Measurements from ENCODE around the gene NCOA7. TPM values are rescaled to one million over a fixed set of nuclear protein-coding genes. Genes with fewer than 3 reads are reported as not detected.

NCOA7 gene
- total and polyA plus RNA-seq, 10 of the 15 experiments (the other 5 are each of a cell fraction or from before 2014, with no cell fraction given), result 18.9 to 50.3 (median 34.2) TPM

DNA sequence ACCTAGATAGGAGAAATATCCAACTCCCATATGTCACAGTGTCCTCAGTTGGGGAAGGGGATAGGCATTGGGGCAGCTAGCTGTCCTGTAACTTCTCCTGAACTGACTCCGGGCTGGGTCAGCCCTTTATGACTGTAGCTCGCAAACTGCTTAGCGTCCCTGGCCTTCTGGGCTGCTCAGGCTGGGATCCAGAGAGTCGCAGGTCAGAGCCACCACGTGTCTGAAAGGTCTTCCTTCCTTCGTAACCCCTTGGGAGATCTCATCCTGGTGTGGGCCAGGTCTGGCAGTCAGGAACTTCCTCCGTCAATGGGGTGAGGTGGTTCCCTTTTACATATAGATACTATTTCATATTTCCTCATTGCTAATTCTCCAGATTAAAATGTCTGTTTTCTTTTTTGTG, 137.0 kb downstream of the NCOA7 start (continued):
- TF ChIP-seq, protein P1, sequence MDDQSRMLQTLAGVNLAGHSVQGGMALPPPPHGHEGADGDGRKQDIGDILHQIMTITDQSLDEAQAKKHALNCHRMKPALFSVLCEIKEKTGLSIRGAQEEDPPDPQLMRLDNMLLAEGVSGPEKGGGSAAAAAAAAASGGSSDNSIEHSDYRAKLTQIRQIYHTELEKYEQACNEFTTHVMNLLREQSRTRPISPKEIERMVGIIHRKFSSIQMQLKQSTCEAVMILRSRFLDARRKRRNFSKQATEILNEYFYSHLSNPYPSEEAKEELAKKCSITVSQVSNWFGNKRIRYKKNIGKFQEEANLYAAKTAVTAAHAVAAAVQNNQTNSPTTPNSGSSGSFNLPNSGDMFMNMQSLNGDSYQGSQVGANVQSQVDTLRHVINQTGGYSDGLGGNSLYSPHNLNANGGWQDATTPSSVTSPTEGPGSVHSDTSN (IDR thresholded peaks at IDR 0.05; ENCODE audit: insufficient replicate concordance, low read depth, low read length), result no peak
- TF ChIP-seq ZNF207 (IDR thresholded peaks at IDR 0.05; ENCODE audit: borderline replicate concordance) (no peak), BHLHE40 (IDR thresholded peaks at IDR 0.05; ENCODE audit: borderline replicate concordance in 1 of 2, low read depth in 2 of 2, low read length in 1 of 2) (no peak), NR2C1 (IDR thresholded peaks at IDR 0.05) (no peak)

DNA sequence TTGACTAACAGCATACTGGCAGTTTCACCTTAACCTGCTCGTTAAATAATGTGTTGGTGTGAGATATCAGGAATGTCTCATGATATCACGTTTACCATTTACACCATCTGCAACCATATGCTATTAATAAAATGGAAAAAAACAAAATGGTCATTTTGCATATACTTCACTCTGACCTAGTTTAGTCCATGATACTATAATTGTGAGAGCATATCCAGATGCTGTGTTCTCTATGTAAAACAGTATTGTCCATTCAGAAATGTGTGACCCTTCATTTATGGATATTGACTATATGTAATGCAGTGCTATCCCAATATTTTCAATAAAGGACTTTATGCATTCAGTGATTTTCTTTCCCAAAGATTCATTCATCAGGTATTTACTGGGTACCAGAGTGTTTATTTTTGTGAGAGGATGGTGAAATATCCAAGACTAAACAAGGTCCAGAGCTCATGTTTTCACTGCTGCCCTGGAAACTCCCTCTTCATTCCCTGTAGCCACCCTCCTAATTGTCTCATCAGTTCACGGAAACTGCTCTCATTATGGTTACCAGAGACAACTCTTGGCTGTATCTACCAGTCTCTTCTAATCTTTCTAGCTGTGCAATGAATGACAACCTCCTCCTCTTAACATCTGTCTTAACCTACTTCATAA, 140.1 kb downstream of the NCOA7 start:
- Histone ChIP-seq H3K4me2 (ENCODE audit: control insufficient read depth, insufficient read depth) (no peak overlapping the region), H3K27me3 (replicated peaks in 1 of 2; ENCODE audit: control insufficient read depth in 2 of 2, insufficient read depth in 2 of 2, low read length in 1 of 2) (no peaks in the 10 kb centered on the region), H3K36me3 (ENCODE audit: control insufficient read depth in 2 of 2, insufficient read depth in 2 of 2, low read length in 1 of 2) (peaks cover 3 to 5% of the 10 kb centered on the region in 2 experiments), H3K79me2 (ENCODE audit: control insufficient read depth, insufficient read depth, low read length) (no peaks in the 10 kb centered on the region), H3K9me3 (replicated peaks; ENCODE audit: control insufficient read depth, insufficient read depth, low read length) (no peaks in the 10 kb centered on the region), H2AFZ (ENCODE audit: control insufficient read depth, low read depth, low read length) (no peak overlapping the region), H3K4me1 (ENCODE audit: control insufficient read depth, insufficient read depth, low read length) (no peaks in the 10 kb centered on the region; the same call in 1 of the 2 replicates), H3K27ac (ENCODE audit: control insufficient read depth, insufficient read depth) (no peak overlapping the region), H3K9ac (ENCODE audit: control insufficient read depth, insufficient read depth, low read length) (no peak overlapping the region), H3K4me3 (no peak overlapping the region), H4K20me1 (ENCODE audit: control insufficient read depth, insufficient read depth) (no peaks in the 10 kb centered on the region)
- DNase-seq (ENCODE audit: low read depth, low spot score) (no peak), ATAC-seq (no peak), FAIRE-seq (no peak)
- WGBS (ENCODE audit: insufficient coverage, insufficient replicate concordance, low lambda C conversion rate, missing lambda C conversion rate), result 69% methylated on average over 3 of the region's 3 CpGs
- CTCF ChIA-PET, result interaction anchor here (1.0 kb wide), 1 partner anchor 13 kb away, joined by 3 read pairs; no protein-coding TSS in a partner anchor
- POLR2A ChIA-PET, result interaction anchor here (0.7 kb wide), 1 partner anchor 141 kb away, joined by 3 read pairs; no protein-coding TSS in a partner anchor
- intact Hi-C loops (cut with micrococcal nuclease; ENCODE audit: unreplicated experiment), result no loop called here
- BruUV-seq (replicated peaks), result no TSS peak
- RAD21 ChIA-PET (ENCODE audit: unreplicated experiment), result no interaction called here
- SMC1A ChIA-PET (ENCODE audit: uncharacterized antibody, unreplicated experiment), result interaction anchor here (0.6 to 0.9 kb wide), 2 partner anchors 9 to 12 kb away, joined by 3 read pairs; no protein-coding TSS in a partner anchor
- in situ Hi-C loops (cut with MboI), result no loop called here
- TF ChIP-seq JUND (IDR thresholded peaks at IDR 0.05; ENCODE audit: low read depth, low read length), result no peak
- TF ChIP-seq, protein P2, sequence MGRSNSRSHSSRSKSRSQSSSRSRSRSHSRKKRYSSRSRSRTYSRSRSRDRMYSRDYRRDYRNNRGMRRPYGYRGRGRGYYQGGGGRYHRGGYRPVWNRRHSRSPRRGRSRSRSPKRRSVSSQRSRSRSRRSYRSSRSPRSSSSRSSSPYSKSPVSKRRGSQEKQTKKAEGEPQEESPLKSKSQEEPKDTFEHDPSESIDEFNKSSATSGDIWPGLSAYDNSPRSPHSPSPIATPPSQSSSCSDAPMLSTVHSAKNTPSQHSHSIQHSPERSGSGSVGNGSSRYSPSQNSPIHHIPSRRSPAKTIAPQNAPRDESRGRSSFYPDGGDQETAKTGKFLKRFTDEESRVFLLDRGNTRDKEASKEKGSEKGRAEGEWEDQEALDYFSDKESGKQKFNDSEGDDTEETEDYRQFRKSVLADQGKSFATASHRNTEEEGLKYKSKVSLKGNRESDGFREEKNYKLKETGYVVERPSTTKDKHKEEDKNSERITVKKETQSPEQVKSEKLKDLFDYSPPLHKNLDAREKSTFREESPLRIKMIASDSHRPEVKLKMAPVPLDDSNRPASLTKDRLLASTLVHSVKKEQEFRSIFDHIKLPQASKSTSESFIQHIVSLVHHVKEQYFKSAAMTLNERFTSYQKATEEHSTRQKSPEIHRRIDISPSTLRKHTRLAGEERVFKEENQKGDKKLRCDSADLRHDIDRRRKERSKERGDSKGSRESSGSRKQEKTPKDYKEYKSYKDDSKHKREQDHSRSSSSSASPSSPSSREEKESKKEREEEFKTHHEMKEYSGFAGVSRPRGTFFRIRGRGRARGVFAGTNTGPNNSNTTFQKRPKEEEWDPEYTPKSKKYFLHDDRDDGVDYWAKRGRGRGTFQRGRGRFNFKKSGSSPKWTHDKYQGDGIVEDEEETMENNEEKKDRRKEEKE (IDR thresholded peaks at IDR 0.05), result no peak
- TF ChIP-seq DPF2 (IDR thresholded peaks at IDR 0.05), result no peak
- no peak for TF ChIP-seq ZNF217 (IDR thresholded peaks at IDR 0.05)
- TF ChIP-seq MYB (IDR thresholded peaks at IDR 0.05; ENCODE audit: borderline replicate concordance, low read depth, low read length), result no peak
- no peak for TF ChIP-seq SMC3 (IDR thresholded peaks at IDR 0.05; ENCODE audit: borderline replicate concordance, low read length)
- TF ChIP-seq NFXL1 (IDR thresholded peaks at IDR 0.05; ENCODE audit: borderline replicate concordance), result no peak
- TF ChIP-seq SREBF1 (IDR thresholded peaks at IDR 0.05; ENCODE audit: low read length), result no peak
- TF ChIP-seq WRNIP1 (IDR thresholded peaks at IDR 0.05; ENCODE audit: borderline replicate concordance, low read depth, low read length), result no peak
- TF ChIP-seq, protein P3, sequence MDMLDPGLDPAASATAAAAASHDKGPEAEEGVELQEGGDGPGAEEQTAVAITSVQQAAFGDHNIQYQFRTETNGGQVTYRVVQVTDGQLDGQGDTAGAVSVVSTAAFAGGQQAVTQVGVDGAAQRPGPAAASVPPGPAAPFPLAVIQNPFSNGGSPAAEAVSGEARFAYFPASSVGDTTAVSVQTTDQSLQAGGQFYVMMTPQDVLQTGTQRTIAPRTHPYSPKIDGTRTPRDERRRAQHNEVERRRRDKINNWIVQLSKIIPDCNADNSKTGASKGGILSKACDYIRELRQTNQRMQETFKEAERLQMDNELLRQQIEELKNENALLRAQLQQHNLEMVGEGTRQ (IDR thresholded peaks at IDR 0.05; ENCODE audit: borderline replicate concordance, low read depth, low read length), result no peak
- TF ChIP-seq, protein P4, sequence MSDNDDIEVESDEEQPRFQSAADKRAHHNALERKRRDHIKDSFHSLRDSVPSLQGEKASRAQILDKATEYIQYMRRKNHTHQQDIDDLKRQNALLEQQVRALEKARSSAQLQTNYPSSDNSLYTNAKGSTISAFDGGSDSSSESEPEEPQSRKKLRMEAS (IDR thresholded peaks at IDR 0.05; ENCODE audit: low read depth, low read length), result no peak
- no peak for TF ChIP-seq ZNF207 (IDR thresholded peaks at IDR 0.05; ENCODE audit: borderline replicate concordance)
- TF ChIP-seq MYC (IDR thresholded peaks at IDR 0.05; ENCODE audit: insufficient read depth, insufficient read length, insufficient replicate concordance, low read length, severe bottlenecking), result no peak

Measured in GM12878 (cell line).